ENCODE data around the gene ENPP4.
A peak's percentile ranks its signal among the peaks of the same experiment; 100 is the strongest.
"Not testable (repeated sequence)": the region's sequence is repeated elsewhere in the genome, so short reads cannot be mapped to it uniquely, and the experiment has no call there.

Gene ENPP4, protein sequence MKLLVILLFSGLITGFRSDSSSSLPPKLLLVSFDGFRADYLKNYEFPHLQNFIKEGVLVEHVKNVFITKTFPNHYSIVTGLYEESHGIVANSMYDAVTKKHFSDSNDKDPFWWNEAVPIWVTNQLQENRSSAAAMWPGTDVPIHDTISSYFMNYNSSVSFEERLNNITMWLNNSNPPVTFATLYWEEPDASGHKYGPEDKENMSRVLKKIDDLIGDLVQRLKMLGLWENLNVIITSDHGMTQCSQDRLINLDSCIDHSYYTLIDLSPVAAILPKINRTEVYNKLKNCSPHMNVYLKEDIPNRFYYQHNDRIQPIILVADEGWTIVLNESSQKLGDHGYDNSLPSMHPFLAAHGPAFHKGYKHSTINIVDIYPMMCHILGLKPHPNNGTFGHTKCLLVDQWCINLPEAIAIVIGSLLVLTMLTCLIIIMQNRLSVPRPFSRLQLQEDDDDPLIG

GRCh38 chr6:46129629-46130511 is at the start of gene ENPP4:
ENPP4 (plus strand) TSS chr6:46129989; CDS start chr6:46139584, 9,595 bp downstream.
- DNase-seq: peak; percentile 95

DNA sequence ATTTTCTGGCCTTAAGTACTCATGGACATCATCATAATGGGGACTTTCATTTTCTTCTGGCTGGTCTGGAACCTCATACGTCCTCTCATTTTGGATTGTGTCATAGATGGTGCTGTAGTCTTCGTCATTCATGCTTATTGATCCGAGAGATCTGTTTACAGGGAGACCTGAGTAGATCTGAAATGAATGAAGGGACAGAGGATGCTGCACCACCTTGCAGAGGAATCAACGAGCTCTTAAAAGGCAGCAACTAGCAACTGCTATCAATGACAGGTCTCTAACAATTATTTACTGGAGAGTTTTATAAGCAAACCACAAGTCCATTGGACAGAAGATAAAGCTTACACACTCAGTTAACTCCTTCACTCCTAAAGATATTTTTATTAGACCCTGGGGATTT is 49.7 kb upstream of the ENPP4 start:
- DNase-seq: no peak

DNA sequence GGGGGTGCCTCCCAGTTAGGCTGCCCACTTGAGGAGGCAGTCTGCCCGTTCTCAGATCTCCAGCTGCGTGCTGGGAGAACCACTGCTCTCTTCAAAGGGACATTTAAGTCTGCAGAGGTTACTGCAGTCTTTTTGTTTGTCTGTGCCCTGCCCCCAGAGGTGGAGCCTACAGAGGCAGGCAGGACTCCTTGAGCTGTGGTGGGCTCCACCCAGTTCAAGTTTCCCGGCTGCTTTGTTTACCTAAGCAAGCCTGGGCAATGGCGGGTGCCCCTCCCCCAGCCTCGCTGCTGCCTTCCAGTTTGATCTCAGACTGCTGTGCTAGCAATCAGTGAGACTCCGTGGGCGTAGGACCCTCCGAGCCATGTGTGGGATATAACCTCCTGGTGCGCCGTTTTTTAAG is 44.1 kb upstream of the ENPP4 start:
- DNase-seq: not testable (repeated sequence)

DNA sequence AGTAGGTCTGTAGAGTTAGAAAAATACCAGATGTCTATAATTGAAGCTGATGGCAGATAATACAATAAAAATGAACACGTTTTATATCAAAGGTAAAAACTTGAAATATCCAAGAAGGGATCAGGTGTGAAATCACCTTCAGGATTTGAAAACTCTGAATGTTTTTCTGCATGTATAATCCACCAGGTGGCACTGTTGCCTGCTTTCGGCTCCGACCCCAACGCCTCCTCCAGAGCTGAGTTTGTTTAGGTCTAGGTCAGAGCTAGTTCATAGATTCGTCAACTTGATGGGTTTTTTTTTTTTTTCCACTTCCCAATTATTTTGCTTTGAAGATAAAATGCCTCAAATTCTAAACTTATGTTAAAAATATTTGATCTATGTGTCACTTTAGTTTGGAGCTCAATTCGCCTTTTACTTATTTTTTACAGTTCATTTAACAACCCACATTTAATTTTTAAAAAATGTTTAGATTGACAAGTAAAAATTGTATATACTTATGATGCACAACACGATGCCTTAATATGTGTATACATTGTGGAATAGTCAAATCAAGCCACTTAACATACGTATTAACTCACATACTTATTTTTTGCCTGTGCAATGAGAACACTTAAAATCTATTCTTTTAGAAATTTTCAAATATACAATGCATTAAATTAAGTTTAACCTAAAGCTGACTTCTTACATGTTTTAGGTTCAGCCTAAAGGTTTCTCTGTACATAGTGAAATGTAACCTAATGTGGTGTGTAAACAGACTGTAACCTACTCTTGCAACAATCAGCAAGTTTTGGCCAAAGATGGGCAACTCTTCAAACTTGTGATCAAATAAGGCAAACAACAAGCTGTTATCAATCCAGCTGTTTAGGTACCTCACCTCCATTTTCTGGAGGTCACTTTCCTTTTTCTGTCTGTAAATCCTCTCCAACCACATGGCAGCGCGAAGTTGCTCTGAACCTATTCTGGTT is 39.4 kb upstream of the ENPP4 start:
- DNase-seq: peak; percentile 36

- no peak for DNase-seq
Observed at GRCh38 chr6:46091080-46091478, 38.7 kb upstream of the ENPP4 start.

DNA sequence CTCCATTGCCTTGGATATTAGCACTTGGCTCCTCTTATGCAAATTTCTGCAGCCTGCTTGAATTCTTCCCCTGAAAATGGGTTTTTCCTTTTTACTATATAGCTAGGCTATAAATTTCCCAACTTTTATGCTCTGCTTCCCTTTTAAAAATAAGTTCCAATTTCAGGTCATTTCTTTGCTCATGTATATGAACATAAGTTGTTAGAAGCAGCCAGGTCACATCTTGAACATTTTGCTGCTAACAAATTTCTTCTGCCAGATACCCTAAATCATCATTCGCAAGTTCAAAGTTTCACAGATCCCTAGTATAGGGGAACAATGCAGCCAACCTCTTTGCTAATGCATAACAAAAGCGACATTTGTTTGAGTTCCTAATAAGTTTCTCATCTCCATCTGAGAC is 34.5 kb upstream of the ENPP4 start:
- DNase-seq: no peak

GRCh38 chr6:46097366-46097765 is 32.4 kb upstream of the ENPP4 start:
- no peak for DNase-seq

DNA sequence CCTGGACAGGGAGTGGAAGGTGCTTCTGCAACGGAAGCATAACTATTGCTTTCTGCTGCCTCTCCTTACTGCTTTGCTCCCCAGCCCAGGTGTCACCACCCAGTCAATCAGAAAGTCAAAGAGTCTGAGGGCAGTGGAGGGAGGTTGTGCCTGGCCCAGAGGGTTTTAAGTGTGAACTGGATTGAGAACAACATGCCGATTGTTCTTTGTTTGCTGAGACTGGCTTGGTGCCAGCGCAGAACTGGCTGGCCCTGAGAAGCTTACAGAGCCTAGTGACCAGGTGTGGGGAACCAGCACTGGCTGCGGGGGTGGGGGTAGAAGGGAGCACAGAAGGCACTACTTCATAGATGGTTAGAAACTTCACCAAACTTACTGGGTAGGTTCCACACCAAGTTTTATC is 31.1 kb upstream of the ENPP4 start:
- no peak for DNase-seq

- no peak for DNase-seq
Observed at GRCh38 chr6:46099952-46100351, 29.8 kb upstream of the ENPP4 start.

GRCh38 chr6:46102123-46102522 is 27.7 kb upstream of the ENPP4 start:
- DNase-seq: no peak

GRCh38 chr6:46103441-46104115 is 26.2 kb upstream of the ENPP4 start:
- DNase-seq: no peak

DNA sequence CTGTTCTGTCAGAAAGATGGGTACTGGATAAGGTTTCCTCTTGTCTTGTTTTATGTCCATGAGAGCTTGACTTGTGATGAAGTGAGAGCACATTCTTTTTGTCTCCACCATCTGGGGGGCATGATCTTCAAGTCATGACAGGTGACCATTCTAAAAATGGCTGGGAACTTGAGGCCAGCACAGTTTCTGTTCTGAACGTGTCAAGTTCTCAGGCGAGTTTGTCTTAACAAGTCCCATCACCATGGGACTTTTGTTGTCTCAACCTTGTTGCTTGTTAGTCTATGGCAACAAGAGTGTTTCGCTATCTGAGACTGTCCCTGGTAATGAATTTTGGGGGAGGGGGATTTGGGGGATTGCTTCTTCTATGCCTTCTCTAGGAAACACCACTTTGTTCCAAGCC is 25.6 kb upstream of the ENPP4 start:
- no peak for DNase-seq

- no peak for DNase-seq
Observed at GRCh38 chr6:46105568-46105967, 24.2 kb upstream of the ENPP4 start.

DNA sequence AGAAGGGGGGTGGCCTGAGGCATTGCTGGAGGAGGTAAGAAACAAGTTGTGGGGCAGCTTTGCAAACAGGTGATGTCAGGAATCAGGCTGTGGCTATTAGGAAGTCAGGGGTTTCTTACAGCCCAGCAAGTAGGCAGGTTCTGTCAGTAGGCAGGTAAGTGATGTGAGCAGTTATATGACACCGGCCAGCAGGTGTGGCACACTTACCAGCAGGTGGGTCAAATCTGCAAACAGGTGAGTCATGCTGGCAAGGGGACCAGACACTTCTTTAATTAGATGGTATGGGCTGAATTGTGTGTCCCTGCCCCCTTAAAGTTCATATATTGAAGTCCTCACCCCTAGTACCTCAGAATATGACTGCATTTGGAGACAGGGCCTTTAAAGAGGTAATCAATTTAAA is 16.4 kb upstream of the ENPP4 start:
- DNase-seq: no peak

GRCh38 chr6:46115634-46116033 is 14.2 kb upstream of the ENPP4 start:
- no peak for DNase-seq

- DNase-seq: no peak
Observed at GRCh38 chr6:46116289-46116688, 13.5 kb upstream of the ENPP4 start.

DNA sequence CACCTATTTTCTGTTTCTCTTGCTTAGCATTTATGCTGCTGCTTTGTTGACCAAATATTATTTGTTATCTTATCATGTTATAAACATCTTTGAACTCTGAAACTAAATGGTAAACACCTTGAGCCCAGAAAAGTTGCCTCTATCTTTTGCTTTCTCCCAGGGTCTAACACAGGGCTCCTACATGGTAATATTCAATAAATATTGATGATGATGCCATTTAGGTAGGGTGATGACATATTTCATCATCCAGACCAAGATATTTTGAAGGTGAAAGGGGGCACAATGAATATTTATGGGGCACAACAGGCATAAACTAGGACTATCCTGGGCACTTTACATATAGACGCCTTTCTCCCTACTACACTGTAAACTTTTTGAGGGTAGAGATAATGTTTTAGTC is 11.6 kb upstream of the ENPP4 start:
- DNase-seq: no peak

DNA sequence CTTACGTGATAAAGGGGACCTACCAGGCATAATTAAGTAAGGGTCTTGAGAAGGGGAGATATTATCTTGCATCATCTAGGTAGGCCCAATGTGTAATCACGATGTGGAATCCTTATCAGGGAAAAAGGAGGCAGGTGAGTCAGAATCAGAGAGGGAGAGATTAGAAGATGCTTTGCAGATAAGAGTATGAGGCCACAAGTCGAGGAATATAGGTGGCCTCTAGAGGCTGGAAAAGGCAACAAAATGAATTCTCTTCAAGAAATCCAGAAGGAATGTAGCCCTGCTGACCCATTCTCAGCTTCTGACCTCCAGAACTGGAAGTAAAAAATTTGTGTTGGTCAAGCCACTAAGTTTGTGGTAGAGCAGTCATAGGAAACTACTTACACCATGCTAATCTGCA is 11.0 kb upstream of the ENPP4 start:
- DNase-seq: no peak

DNA sequence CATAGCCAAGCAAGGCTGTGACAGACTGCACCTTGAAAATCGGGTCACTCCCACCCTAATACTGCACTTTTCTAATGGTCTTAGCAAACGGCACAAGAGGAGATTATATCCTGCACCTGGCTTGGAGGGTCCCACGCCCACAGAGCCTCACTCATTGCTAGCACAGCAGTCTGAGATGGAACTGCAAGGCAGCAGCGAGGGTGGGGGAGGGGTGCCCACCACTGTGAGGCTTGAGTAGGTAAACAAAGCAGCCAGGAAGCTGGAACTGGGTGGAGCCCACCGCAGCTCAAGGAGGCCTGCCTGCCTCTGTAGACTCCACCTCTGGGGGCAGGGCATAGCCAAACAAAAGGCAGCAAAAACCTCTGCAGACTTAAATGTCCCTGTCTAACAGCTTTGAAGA is 10.1 kb upstream of the ENPP4 start:
- DNase-seq: not testable (repeated sequence)

- DNase-seq: no peak
Observed at GRCh38 chr6:46128476-46128875, 1.3 kb upstream of the ENPP4 start.

GRCh38 chr6:46129291-46129628 is 529 bp upstream of the ENPP4 start:
- DNase-seq: no peak

GRCh38 chr6:46130666-46131065 is 877 bp downstream of the ENPP4 start:
- DNase-seq: no peak
